ENCODE data around the gene KL. TPM values are rescaled to one million over a fixed set of nuclear protein-coding genes. Genes with fewer than 3 reads are reported as not detected.

The KL gene
- polyA plus RNA-seq, 2 of the 4 experiments (the other 2 are of a cell fraction), result 0.01 TPM; not detected in 1

GRCh38 chr13:33091415-33091774, 75.2 kb downstream of the KL start:
- H3K4me2 ChIP-seq, result no peak overlapping the region
- FAIRE-seq (no peak), ATAC-seq (no peak), DNase-seq (ENCODE audit: low read depth in 1 of 2, low spot score in 1 of 2) (no peak)
- H3K9me3 ChIP-seq, result no peaks in the 10 kb centered on the region
- no peaks in the 10 kb centered on the region for H3K4me1 ChIP-seq
- CTCF ChIA-PET, result no interaction called here
- TF ChIP-seq NFE2L2 (conservative IDR thresholded peaks at IDR 0.05; ENCODE audit: low read length), result no peak
- TF ChIP-seq TFCP2L1 (CRISPR knock-in tag; IDR thresholded peaks at IDR 0.05), result no peak
- no peak for TF ChIP-seq ZC3H11A (IDR thresholded peaks at IDR 0.05)
- TF ChIP-seq ATOH8 (CRISPR knock-in tag; IDR thresholded peaks at IDR 0.05; ENCODE audit: low read depth), result no peak
- TF ChIP-seq, protein P1, sequence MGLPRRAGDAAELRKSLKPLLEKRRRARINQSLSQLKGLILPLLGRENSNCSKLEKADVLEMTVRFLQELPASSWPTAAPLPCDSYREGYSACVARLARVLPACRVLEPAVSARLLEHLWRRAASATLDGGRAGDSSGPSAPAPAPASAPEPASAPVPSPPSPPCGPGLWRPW (IDR thresholded peaks at IDR 0.05), result no peak
- TF ChIP-seq SREBF2 (IDR thresholded peaks at IDR 0.05), result no peak
- TF ChIP-seq RFX5 (IDR thresholded peaks at IDR 0.05), result no peak
- TF ChIP-seq ZSCAN20 (CRISPR knock-in tag; IDR thresholded peaks at IDR 0.05), result no peak
- no peak for TF ChIP-seq ZFP36 (IDR thresholded peaks at IDR 0.05; ENCODE audit: borderline replicate concordance, partially characterized antibody)
- no peak for TF ChIP-seq FOSB (CRISPR knock-in tag; IDR thresholded peaks at IDR 0.05)
- TF ChIP-seq PBX3 (IDR thresholded peaks at IDR 0.05), result no peak
- no peak for TF ChIP-seq BHLHE40 (IDR thresholded peaks at IDR 0.05; ENCODE audit: low read depth, low read length)
- TF ChIP-seq ELK1 (IDR thresholded peaks at IDR 0.05; ENCODE audit: low read depth, low read length), result no peak
- TF ChIP-seq CHD4 (IDR thresholded peaks at IDR 0.05; ENCODE audit: borderline replicate concordance), result no peak
- TF ChIP-seq E2F6 (IDR thresholded peaks at IDR 0.05; ENCODE audit: borderline replicate concordance, low read depth), result no peak
- no peak for TF ChIP-seq ESRRA (IDR thresholded peaks at IDR 0.05; ENCODE audit: borderline replicate concordance, low read length)
- TF ChIP-seq MAFK (IDR thresholded peaks at IDR 0.05; ENCODE audit: partially characterized antibody), result no peak
- no peak for TF ChIP-seq HOXB13 (CRISPR knock-in tag; IDR thresholded peaks at IDR 0.05; ENCODE audit: low read depth)
- TF ChIP-seq KDM5A (IDR thresholded peaks at IDR 0.05), result no peak
- TF ChIP-seq BCL3 (IDR thresholded peaks at IDR 0.05), result no peak
- no peak overlapping the region for H3K4me3 ChIP-seq
- H3K27ac ChIP-seq, result no peak overlapping the region; a peak in 1 of 6 replicates
- POLR2A ChIA-PET, result no interaction called here
- 80% methylated on average over 5 of the region's 5 CpGs for WGBS (ENCODE audit: missing lambda C conversion rate)

GRCh38 chr13:33092073-33092987, 76.1 kb downstream of the KL start:
- WGBS (ENCODE audit: missing lambda C conversion rate), result 53% methylated on average over 11 of the region's 11 CpGs
- Histone ChIP-seq H3K9me3 (no peaks in the 10 kb centered on the region), H3K4me2 (no peak overlapping the region), H3K4me1 (no peaks in the 10 kb centered on the region), H3K27ac (no peak overlapping the region), H3K4me3 (no peak overlapping the region)
- ATAC-seq (no peak), FAIRE-seq (no peak), DNase-seq (ENCODE audit: low read depth in 1 of 2, low spot score in 1 of 2) (no peak)
- CTCF ChIA-PET, result no interaction called here
- POLR2A ChIA-PET, result no interaction called here
- TF ChIP-seq CEBPB (IDR thresholded peaks at IDR 0.05), result no peak
- TF ChIP-seq, protein P2, sequence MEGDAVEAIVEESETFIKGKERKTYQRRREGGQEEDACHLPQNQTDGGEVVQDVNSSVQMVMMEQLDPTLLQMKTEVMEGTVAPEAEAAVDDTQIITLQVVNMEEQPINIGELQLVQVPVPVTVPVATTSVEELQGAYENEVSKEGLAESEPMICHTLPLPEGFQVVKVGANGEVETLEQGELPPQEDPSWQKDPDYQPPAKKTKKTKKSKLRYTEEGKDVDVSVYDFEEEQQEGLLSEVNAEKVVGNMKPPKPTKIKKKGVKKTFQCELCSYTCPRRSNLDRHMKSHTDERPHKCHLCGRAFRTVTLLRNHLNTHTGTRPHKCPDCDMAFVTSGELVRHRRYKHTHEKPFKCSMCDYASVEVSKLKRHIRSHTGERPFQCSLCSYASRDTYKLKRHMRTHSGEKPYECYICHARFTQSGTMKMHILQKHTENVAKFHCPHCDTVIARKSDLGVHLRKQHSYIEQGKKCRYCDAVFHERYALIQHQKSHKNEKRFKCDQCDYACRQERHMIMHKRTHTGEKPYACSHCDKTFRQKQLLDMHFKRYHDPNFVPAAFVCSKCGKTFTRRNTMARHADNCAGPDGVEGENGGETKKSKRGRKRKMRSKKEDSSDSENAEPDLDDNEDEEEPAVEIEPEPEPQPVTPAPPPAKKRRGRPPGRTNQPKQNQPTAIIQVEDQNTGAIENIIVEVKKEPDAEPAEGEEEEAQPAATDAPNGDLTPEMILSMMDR (IDR thresholded peaks at IDR 0.05), result no peak
- TF ChIP-seq ATOH8 (CRISPR knock-in tag; IDR thresholded peaks at IDR 0.05; ENCODE audit: low read depth), result no peak
- no peak for TF ChIP-seq RCOR1 (IDR thresholded peaks at IDR 0.05; ENCODE audit: low read depth, low read length)
- TF ChIP-seq CBX8 (IDR thresholded peaks at IDR 0.05), result no peak
- TF ChIP-seq JUN (IDR thresholded peaks at IDR 0.05), result no peak
- TF ChIP-seq, protein P1 (IDR thresholded peaks at IDR 0.05), result no peak
- no peak for TF ChIP-seq BCL3 (IDR thresholded peaks at IDR 0.05)
- no peak for TF ChIP-seq HOXB5 (CRISPR knock-in tag; IDR thresholded peaks at IDR 0.05)
- no peak for TF ChIP-seq MAZ (IDR thresholded peaks at IDR 0.05; ENCODE audit: borderline replicate concordance, low read depth, low read length)

Measured in A549 (cell line).